ENCODE measurements around the gene GFER.

DNA sequence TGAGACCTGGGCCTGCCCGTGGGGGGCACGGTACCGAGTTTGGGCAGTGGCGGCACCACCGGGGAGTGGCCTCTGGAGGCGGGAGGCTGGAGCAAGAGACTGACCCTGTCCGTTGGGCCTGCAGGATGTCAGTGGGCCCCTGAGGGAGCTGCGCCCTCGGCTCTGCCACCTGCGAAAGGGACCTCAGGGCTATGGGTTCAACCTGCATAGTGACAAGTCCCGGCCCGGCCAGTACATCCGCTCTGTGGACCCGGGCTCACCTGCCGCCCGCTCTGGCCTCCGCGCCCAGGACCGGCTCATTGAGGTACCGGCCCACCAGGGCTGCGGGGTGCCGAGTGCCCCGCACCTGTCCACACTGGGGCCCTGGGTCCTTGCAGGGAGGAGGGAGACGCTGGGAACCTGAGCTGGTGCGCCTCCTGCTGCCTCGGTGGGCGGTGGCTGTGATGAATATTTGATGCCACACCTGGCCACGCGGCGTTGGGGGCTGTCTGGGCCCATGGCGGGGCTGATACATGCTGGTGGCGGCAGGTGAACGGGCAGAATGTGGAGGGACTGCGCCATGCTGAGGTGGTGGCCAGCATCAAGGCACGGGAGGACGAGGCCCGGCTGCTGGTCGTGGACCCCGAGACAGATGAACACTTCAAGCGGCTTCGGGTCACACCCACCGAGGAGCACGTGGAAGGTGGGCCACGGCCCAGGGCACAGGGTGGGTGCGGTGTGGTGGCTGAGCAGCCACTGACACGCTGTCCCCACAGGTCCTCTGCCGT, 52.4 kb downstream of the GFER start:
- TF ChIP-seq, protein P1, sequence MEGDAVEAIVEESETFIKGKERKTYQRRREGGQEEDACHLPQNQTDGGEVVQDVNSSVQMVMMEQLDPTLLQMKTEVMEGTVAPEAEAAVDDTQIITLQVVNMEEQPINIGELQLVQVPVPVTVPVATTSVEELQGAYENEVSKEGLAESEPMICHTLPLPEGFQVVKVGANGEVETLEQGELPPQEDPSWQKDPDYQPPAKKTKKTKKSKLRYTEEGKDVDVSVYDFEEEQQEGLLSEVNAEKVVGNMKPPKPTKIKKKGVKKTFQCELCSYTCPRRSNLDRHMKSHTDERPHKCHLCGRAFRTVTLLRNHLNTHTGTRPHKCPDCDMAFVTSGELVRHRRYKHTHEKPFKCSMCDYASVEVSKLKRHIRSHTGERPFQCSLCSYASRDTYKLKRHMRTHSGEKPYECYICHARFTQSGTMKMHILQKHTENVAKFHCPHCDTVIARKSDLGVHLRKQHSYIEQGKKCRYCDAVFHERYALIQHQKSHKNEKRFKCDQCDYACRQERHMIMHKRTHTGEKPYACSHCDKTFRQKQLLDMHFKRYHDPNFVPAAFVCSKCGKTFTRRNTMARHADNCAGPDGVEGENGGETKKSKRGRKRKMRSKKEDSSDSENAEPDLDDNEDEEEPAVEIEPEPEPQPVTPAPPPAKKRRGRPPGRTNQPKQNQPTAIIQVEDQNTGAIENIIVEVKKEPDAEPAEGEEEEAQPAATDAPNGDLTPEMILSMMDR (IDR thresholded peaks at IDR 0.05) = no peak
- TF ChIP-seq KAT7 (CRISPR knock-in tag; IDR thresholded peaks at IDR 0.05; ENCODE audit: borderline replicate concordance) = no peak
- no peak for TF ChIP-seq ETV6 (CRISPR knock-in tag; IDR thresholded peaks at IDR 0.05)
- TF ChIP-seq, protein P2, sequence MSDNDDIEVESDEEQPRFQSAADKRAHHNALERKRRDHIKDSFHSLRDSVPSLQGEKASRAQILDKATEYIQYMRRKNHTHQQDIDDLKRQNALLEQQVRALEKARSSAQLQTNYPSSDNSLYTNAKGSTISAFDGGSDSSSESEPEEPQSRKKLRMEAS (CRISPR knock-in tag; IDR thresholded peaks at IDR 0.05) = no peak
- TF ChIP-seq NR3C1 (CRISPR knock-in tag; conservative IDR thresholded peaks at IDR 0.05; ENCODE audit: low read depth) = no peak
- TF ChIP-seq, protein P3, sequence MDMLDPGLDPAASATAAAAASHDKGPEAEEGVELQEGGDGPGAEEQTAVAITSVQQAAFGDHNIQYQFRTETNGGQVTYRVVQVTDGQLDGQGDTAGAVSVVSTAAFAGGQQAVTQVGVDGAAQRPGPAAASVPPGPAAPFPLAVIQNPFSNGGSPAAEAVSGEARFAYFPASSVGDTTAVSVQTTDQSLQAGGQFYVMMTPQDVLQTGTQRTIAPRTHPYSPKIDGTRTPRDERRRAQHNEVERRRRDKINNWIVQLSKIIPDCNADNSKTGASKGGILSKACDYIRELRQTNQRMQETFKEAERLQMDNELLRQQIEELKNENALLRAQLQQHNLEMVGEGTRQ (CRISPR knock-in tag; IDR thresholded peaks at IDR 0.05) = no peak
- TF ChIP-seq SOX15 (CRISPR knock-in tag; IDR thresholded peaks at IDR 0.05) = no peak
- TF ChIP-seq NFE2L1 (CRISPR knock-in tag; IDR thresholded peaks at IDR 0.05) = no peak
- TF ChIP-seq, protein P4, sequence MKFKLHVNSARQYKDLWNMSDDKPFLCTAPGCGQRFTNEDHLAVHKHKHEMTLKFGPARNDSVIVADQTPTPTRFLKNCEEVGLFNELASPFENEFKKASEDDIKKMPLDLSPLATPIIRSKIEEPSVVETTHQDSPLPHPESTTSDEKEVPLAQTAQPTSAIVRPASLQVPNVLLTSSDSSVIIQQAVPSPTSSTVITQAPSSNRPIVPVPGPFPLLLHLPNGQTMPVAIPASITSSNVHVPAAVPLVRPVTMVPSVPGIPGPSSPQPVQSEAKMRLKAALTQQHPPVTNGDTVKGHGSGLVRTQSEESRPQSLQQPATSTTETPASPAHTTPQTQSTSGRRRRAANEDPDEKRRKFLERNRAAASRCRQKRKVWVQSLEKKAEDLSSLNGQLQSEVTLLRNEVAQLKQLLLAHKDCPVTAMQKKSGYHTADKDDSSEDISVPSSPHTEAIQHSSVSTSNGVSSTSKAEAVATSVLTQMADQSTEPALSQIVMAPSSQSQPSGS (CRISPR knock-in tag; IDR thresholded peaks at IDR 0.05; ENCODE audit: borderline replicate concordance, low read depth) = no peak
- TF ChIP-seq FOXK1 (CRISPR knock-in tag; IDR thresholded peaks at IDR 0.05) = no peak
- TF ChIP-seq, protein P5, sequence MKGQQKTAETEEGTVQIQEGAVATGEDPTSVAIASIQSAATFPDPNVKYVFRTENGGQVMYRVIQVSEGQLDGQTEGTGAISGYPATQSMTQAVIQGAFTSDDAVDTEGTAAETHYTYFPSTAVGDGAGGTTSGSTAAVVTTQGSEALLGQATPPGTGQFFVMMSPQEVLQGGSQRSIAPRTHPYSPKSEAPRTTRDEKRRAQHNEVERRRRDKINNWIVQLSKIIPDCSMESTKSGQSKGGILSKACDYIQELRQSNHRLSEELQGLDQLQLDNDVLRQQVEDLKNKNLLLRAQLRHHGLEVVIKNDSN (CRISPR knock-in tag; IDR thresholded peaks at IDR 0.05) = no peak
- no peak for TF ChIP-seq JUN (CRISPR knock-in tag; IDR thresholded peaks at IDR 0.05)
- TF ChIP-seq SMAD3 (CRISPR knock-in tag; IDR thresholded peaks at IDR 0.05; ENCODE audit: borderline replicate concordance) = no peak
- TF ChIP-seq NR1H2 (CRISPR knock-in tag; IDR thresholded peaks at IDR 0.05) = no peak
